ENCODE measurements around the gene PCYT1A.
"Not testable (repeated sequence)": the region's sequence is repeated elsewhere in the genome, so short reads cannot be mapped to it uniquely, and the experiment has no call there.

PCYT1A gene

DNA sequence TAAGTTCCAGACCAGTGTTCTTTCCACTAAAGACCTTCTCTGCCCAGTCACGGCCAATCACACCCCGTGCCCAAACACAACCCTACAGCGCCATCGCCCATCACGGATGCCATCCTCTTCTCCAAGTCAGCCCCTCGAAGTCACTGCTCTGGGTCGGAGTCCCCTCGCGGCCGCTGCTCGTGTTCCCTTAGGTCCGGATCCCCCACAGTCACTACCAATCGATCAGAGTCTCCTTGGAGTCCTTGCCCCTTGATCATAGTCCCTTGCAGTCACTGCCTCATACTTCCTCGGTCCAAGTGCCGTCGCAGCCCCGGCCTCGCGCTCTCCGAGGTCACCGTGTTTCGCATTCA, 461 bp downstream of the PCYT1A start:
- peak; percentile 2 for DNase-seq (ENCODE audit: low read depth)

DNA sequence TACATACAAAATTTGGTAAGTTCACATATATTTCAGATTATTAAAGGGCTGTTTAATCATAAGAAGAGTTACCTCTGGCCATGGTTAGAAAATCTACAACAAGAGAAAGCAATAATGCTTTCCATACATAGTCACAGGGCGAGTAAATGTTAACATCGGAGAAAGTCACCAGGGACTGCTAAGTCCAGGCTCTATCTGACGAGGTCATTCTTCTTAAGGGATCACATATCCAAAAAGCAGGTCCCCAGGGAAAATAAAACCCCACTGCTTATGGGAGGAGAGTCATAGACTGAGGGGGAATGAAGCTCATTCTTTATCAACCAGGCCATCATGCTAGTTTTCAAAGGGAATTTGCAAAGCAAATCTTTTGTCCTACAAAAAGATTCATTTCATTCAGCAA, 3.1 kb downstream of the PCYT1A start:
- DNase-seq (ENCODE audit: low read depth), result no peak

DNA sequence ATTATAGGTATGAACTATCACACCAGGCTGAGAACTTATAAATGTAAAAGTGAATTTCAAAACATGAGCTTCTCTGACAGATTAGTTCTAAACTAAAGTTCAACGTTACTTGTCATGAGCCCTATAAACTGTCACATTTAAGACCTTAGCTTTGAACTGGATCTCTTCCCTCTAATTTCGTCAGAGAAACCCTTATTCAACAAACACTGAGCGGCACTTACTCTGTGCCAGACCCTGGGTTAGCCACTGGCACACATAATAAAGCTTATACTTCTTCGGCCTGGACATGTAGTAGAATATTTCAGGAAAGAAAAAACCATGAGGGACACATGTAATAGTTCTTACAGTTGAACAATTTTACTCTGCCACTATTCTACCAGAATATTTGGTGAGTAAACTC, 5.6 kb downstream of the PCYT1A start:
- no peak for DNase-seq (ENCODE audit: low read depth)

DNA sequence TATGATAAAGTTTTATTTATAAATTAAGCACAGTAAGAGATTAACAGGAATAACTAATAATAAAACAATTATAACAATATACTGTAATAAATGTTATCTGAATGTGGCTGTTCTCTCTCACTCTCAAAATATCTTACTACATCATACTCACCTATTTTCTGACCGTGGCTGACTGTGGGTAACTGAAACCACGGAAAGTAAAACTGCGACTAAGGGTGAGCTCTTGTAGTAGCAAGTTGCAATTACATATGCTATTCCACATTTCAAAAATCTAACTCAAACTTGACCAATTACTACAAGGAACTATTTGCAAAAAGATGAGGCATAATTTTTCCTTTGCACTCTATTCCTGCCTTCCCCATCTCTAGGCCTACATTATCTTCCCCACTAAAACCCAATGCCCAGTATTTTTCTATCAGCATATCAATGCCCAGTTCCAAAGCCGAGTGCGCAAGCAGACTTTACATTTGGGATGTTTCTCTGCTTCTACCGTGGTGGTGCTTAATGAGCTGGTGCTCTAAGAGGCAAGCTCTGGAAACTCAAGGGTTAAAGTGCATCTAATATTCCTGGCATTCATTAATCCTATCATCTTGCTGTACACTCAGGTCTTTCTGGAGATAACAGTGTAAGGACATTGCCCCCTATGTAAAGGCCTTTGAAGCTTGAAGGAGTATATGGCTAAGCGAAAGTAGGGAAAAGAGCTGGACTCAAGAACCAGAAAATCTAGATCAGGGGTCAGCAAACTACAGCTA, 6.7 kb downstream of the PCYT1A start:
- DNase-seq (ENCODE audit: low read depth), result no peak

DNA sequence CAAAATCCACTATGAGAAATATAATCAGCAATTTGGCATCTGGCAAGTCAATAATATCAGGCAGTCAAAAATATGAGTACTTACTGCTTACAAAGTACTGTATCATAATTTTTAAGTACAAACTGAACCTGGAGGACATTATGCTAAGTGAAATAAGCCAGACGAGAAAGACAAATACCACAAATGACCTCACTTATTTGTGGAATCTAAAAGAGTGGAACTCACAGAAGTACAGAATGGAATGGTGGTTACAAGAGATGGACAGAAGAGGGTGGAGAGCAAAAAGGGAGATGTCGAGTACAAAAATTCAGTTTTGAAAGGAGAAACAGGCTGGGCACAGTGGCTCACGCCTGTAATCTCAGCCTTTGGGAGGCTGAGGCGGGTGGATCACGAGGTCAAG, 12.4 kb downstream of the PCYT1A start:
- DNase-seq (ENCODE audit: low read depth), result no peak

DNA sequence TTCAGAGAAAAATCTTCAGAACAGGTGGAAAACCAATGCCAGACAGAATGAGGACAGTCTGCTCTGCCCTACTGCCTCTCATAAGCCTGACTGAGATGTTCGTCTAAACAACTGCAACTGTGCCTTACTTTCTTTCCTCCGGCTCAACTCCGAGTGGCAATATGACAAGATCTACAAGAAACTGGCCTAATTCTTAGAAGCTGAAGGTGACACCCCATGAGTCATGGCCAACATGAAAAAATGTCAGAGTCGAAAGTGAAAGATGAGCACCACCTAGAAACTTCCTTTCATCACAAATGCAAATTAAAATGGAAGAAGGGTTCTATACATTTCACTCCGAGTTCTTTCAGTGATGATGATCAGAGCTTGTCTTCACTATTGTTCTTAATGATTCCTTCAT, 12.9 kb downstream of the PCYT1A start:
- DNase-seq (ENCODE audit: low read depth), result peak; percentile 40

DNA sequence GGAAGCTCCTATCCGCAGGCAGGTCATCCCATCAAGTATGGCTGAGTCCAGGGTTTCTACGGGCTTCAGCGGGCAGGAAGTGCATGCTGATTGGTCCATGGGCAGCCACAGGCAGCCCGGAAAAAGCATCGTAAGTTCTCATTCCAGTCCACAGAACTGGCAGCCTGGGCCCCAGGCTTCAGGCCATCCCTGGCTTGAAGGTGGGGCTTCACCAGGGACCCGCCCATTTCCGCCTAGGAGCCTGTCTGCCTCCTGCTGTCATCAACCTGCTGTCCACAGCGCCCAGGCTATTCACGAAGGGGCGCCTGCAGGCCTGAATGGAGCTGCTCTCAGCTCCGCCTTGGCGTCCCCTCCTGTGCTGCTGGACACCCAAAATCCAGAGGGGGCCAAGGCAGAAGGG, 13.9 kb downstream of the PCYT1A start:
- DNase-seq (ENCODE audit: low read depth), result no peak

DNA sequence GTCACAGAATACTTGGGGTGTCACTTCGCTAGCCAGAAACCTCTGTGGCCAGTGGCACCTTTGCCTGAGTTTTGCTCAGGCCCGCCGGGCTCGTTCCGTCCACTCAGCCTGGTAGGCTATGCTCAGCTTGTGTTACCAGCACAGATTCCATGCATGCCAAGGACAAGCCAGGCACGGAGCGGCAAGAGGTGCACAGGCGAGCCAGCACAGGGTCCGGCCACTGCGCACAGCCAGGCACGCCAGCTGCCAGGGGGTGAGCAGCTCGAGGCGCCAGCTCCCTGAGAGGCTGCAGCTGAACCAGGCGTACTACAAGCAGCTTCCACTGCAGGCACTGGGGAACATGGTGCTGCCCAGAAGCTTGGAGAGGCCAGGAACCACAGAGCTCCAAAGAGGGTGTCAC, 14.7 kb downstream of the PCYT1A start:
- no peak for DNase-seq (ENCODE audit: low read depth)

DNA sequence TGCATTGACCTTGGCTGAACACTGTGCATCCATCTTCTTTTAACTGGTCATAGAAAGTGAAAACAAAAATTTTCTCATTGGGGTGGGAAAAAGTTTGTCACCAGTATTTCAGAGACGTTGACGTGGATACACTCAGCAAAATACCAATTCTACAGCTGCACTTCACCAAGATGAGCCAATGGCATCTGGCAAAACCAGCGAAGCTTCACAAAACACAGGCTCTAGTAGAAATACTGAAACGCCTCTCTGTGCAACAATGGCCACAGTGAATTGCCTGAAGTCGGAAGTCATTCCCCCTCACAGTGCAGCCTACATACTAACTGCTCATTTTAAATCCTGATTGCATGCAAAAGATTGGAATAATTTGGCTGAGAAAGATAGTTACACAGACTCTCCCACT, 17.0 kb downstream of the PCYT1A start:
- no peak for DNase-seq (ENCODE audit: low read depth)

- no peak for DNase-seq (ENCODE audit: low read depth)
Observed at GRCh38 chr3:196268284-196269163, 19.0 kb downstream of the PCYT1A start.

DNA sequence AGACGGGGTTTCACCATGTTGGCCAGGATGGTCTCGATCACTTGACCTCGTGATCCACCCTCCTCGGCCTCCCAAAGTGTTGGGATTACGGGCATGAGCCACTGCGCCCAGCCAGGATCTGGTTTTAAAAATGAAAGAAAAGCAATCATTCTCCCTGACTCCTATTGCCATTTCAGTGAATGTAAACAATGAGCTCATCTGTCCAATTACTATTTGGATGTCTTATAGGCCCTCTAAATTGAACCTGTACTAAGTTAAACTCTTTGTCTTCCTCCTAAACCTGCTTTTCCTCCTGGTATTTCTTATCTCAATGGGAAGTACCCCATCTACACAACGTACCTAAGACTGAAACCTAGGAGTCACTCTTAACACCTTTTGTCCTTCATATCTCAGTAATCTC, 23.7 kb downstream of the PCYT1A start:
- no peak for DNase-seq (ENCODE audit: low read depth)

GRCh38 chr3:196260784-196261183, 26.7 kb downstream of the PCYT1A start:
- no peak for DNase-seq (ENCODE audit: low read depth)

GRCh38 chr3:196255776-196256175, 31.8 kb downstream of the PCYT1A start:
- DNase-seq (ENCODE audit: low read depth), result no peak

DNA sequence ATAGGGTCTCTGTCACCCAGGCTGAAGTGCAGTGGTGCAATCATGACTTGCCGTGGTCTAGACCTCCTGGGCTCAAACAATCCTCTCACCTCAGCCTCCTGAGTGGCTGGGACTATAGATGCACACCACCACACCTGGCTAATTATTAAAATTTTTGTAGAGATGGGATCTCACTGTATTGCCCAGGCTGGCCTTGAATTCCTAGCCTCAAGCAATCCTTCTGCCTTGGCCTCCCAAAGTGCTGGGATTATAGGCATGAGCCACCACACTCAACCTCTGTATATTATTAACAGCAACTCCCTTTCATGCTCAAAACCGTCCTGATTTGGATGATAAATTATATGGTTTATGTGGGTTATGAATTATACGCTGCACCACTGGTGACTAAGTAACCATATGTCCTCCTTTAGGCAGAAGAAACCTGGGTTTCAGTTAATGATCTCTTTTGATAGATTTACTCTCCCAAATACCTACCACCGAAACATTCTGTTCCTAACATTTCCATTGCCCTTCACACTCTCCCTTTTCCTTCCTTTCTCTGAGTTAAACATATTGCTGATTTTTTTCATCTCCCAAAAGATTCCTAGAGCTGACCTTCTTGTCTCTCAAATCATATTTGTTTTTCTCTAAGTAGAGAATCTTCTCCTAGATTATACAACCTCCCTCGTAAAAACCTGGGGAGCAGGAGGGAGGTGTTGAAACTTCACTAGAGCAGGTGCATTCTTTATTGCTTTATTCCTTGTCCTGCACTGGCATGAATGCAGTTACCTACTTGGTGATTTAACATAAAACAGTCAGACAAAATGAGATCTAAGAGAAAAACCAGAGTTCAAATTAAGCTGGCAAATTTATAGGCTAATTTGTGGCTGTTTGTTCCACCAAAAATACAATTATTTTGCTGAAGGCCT, 32.9 kb downstream of the PCYT1A start:
- DNase-seq (ENCODE audit: low read depth), result no peak

GRCh38 chr3:196251918-196252317, 35.6 kb downstream of the PCYT1A start:
- no peak for DNase-seq (ENCODE audit: low read depth)

- no peak for DNase-seq (ENCODE audit: low read depth)
Observed at GRCh38 chr3:196246612-196247308, 40.8 kb downstream of the PCYT1A start.

GRCh38 chr3:196244166-196244565, 43.4 kb downstream of the PCYT1A start:
- DNase-seq (ENCODE audit: low read depth), result not testable (repeated sequence)

GRCh38 chr3:196241704-196242103, 45.8 kb downstream of the PCYT1A start:
- DNase-seq (ENCODE audit: low read depth), result no peak

DNA sequence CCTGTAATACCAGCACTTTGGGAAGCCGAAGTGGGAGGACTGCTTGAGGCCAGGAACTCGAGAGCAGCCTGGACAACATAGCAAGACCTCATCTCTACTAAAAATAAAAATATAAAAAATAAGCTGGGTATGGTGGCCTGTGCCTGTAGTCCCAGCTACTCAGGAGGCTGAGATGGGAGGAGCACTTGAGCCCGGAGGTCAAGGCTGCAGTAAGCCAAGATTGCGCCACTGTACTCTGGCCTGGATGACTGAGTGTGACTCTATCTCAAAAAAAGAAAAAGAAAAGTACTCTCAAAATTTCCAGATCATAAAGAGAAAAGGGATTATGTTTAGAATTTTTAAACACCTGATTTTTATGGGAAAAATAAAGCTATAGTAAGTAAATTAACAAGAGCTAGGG, 47.1 kb downstream of the PCYT1A start:
- no peak for DNase-seq (ENCODE audit: low read depth)

DNA sequence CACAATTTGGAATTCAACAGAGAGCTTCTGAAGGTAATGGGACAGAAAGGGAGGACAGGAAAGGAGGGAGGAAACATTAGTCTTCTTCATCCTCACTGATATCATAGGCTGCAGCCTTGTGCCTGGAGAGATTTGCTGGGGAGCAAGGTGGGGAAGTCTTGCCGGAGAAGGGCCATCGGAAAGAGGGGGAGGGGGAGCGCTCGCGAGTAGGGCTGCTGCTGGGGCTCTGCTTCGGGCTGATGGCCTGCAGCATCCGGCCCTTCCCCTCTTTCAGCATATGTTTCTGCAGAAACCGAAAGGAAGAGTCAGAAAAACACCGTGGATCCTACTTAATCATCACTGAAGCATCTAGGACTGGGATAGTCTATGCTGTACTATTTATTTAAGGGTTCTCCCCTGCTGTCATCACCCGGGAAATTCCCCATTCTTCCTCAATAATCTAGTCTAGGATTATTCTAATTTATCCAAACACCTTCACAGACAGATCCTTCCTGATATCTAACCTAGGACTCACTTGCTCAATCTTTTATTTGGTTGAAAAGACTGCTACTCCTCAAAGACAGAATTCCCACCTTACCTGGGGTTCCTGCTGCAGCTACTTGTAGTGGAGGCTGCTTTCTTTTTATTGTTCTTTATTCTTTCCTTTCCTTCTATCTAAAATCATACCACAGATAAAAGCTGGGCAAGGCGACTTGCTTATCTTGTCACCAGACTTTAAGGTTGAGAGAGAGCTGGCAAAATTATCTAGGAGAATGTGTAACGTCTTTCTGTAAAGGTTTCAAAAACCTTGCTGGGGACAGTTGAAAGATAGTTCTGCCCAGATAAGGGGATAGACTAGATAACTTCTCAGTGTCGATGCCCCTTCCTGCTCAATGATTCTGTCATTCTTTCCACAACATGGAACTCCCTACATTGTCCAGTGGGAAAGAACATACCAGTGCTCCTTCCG, 48.6 kb downstream of the PCYT1A start:
- DNase-seq (ENCODE audit: low read depth), result no peak

DNA sequence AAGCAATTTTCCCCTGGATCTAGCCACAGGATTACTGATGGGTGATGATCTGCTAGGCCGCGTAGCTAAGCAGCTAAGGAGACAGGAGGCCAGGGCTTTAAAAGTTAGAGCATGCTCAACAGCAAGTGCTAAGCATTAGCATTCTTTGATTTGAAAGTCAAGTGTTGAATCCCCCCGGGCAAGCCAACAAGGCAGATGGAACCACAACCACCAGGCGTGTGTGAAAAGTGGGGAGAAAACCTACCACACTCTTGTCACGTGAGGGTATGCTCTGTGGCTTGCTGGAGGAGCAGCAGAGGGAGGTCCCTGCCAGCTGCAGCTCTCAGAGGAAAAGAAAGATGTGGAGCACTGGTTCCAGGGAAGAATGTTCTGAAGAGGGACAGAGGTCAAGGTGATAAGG, 50.3 kb downstream of the PCYT1A start:
- DNase-seq (ENCODE audit: low read depth), result no peak
